Measurements from ENCODE around the gene FHOD3. TPM values are rescaled to one million over a fixed set of nuclear protein-coding genes. Genes with fewer than 3 reads are reported as not detected.

FHOD3 gene
- total and polyA plus RNA-seq, 2 experiments from 2014 or later, result 2.7 to 8.7 TPM

GRCh38 chr18:36360256-36360909 lies 62.9 kb downstream of the FHOD3 start:
- no peak overlapping the region for H3K4me2 ChIP-seq
- H3K36me3 ChIP-seq (ENCODE audit: insufficient read depth), result no peaks in the 10 kb centered on the region
- no peaks in the 10 kb centered on the region for H3K4me1 ChIP-seq (ENCODE audit: insufficient read depth)
- TF ChIP-seq STAT1 (IDR thresholded peaks at IDR 0.05; ENCODE audit: unreplicated experiment) (no peak), CREB1 (CRISPR knock-in tag; IDR thresholded peaks at IDR 0.05; ENCODE audit: low read depth) (no peak), EZH2 (IDR thresholded peaks at IDR 0.05; ENCODE audit: low read depth, unreplicated experiment) (no peak), ZNF462 (CRISPR knock-in tag; IDR thresholded peaks at IDR 0.05) (no peak), CTCF (conservative IDR thresholded peaks at IDR 0.05; ENCODE audit: low read depth in 2 of 2) (no peak), REST (IDR thresholded peaks at IDR 0.05; ENCODE audit: unreplicated experiment) (no peak), EZH2phosphoT487 (IDR thresholded peaks at IDR 0.05; ENCODE audit: unreplicated experiment) (no peak), NANOG (IDR thresholded peaks at IDR 0.05; ENCODE audit: borderline replicate concordance) (no peak), ETS1 (IDR thresholded peaks at IDR 0.05) (no peak), ZNF331 (CRISPR knock-in tag; IDR thresholded peaks at IDR 0.05; ENCODE audit: low read depth) (no peak), POLR2AphosphoS5 (IDR thresholded peaks at IDR 0.05; ENCODE audit: low read depth) (no peak), ZNF114 (CRISPR knock-in tag; IDR thresholded peaks at IDR 0.05) (no peak), JUNB (IDR thresholded peaks at IDR 0.05; ENCODE audit: unreplicated experiment) (no peak)
- H3K4me3 ChIP-seq, result no peak overlapping the region
- H3K79me2 ChIP-seq (replicated peaks; ENCODE audit: insufficient read depth), result no peaks in the 10 kb centered on the region
- H4K20me1 ChIP-seq (replicated peaks; ENCODE audit: insufficient read depth), result no peaks in the 10 kb centered on the region
- ATAC-seq (no peak), DNase-seq (ENCODE audit: low spot score) (no peak)
- H3K27ac ChIP-seq (ENCODE audit: low read depth), result no peak overlapping the region
- H3K27ac Mint-ChIP-seq, result no peak overlapping the region
- peaks cover 16% of the 10 kb centered on the region for H3K36me3 Mint-ChIP-seq (ENCODE audit: low read depth)
- H3K27me3 ChIP-seq (ENCODE audit: insufficient read depth), result no peaks in the 10 kb centered on the region
- H3K9me3 Mint-ChIP-seq, result peaks cover 16% of the 10 kb centered on the region
- H3F3A ChIP-seq (replicated peaks; ENCODE audit: low read depth), result no peaks in the 10 kb centered on the region
- H3K9me2 ChIP-seq (ENCODE audit: insufficient read depth), result no peaks in the 10 kb centered on the region
- no peak overlapping the region for H3K4me3 Mint-ChIP-seq
- H2AFZ ChIP-seq, result no peak overlapping the region
- no peaks in the 10 kb centered on the region for H3K4me1 Mint-ChIP-seq
- H3K27me3 Mint-ChIP-seq (ENCODE audit: insufficient read depth, low read depth, poor library complexity), result peaks cover 4% of the 10 kb centered on the region
